Measurements from ENCODE around the gene EFNB2. TPM values are rescaled to one million over a fixed set of nuclear protein-coding genes. Genes with fewer than 3 reads are reported as not detected.

Gene EFNB2
- total RNA-seq, 8 experiments from 2014 or later, result 0.77 to 43.6 (median 21.9) TPM

GRCh38 chr13:106500445-106500844 lies 35.0 kb downstream of the EFNB2 start:
- Histone ChIP-seq H3K4me3 (no peak overlapping the region), H3K27ac (no peak overlapping the region), H3K4me1 (replicated peaks in 1 of 2) (peaks cover 27 to 57% of the 10 kb centered on the region in 2 donors)
- ATAC-seq (replicated peaks in 6 of 8), result no peak
- in situ Hi-C loops (cut with MboI; ENCODE audit: low pct_unique_long_range_greater_than_20kb in 2 of 9, low sequenced_read_pairs in 9 of 9, unreplicated experiment in 9 of 9), result no loop called here
- WGBS, 10 experiments, result 66 to 100% (median 90%) methylated on average over 2 to 6 of the region's 6 CpGs; no CpG with 5 or more reads in 1 of the 10 experiments

- in situ Hi-C loops (cut with MboI; ENCODE audit: low pct_unique_long_range_greater_than_20kb in 2 of 9, low sequenced_read_pairs in 9 of 9, unreplicated experiment in 9 of 9), result no loop called here
- Histone ChIP-seq H3K4me3 (no peak overlapping the region), H3K4me1 (replicated peaks in 1 of 2) (peaks cover 27 to 52% of the 10 kb centered on the region in 2 donors), H3K27ac (no peak overlapping the region)
- no peak for ATAC-seq (replicated peaks in 6 of 8)
- WGBS, 10 experiments, result 75 to 100% (median 85%) methylated on average over 1 to 4 of the region's 4 CpGs; no CpG with 5 or more reads in 2 of the 10 experiments
Observed at GRCh38 chr13:106499896-106500295, 35.6 kb downstream of the EFNB2 start.

- Histone ChIP-seq H3K4me1 (replicated peaks in 1 of 2) (peaks cover 22 to 47% of the 10 kb centered on the region in 2 donors), H3K27ac (no peak overlapping the region), H3K4me3 (no peak overlapping the region)
- WGBS, 10 experiments, result 20 to 88% (median 79%) methylated on average over 1 to 2 of the region's 2 CpGs; no CpG with 5 or more reads in 2 of the 10 experiments
- no peak for ATAC-seq (replicated peaks in 6 of 8)
- in situ Hi-C loops (cut with MboI; ENCODE audit: low pct_unique_long_range_greater_than_20kb in 2 of 9, low sequenced_read_pairs in 9 of 9, unreplicated experiment in 9 of 9), result no loop called here
Observed at GRCh38 chr13:106499113-106499512, 36.3 kb downstream of the EFNB2 start.

DNA sequence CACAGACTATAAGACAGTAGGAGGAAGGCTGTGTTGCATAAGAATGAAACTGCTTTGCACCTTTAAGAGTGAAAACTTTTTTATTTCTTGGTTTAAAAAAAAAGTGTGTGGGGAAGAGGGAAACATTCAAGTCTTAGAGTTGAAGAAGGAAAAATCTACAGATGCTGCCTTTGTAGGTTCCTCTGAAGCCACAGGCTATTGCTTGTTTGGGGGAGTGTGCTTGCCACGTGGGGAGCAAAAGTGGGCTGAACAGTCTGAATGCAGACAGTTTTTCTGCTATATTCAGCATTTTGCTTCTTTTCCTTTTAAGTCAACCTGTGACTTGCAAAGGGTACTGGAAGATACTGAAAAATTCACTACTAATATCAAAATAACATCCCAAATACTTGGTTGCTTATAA lies 36.9 kb downstream of the EFNB2 start:
- 0 to 71% (median 26%) methylated on average over 1 of the region's 1 CpG; no CpG with 5 or more reads in 4 of the 10 experiments for WGBS, 10 experiments
- Histone ChIP-seq H3K4me1 (replicated peaks in 1 of 2) (peaks cover 20 to 47% of the 10 kb centered on the region in 2 donors), H3K4me3 (no peak overlapping the region), H3K27ac (no peak overlapping the region)
- peak in 1 of 8 experiments; percentile 26 for ATAC-seq (replicated peaks in 6 of 8)
- in situ Hi-C loops (cut with MboI; ENCODE audit: low pct_unique_long_range_greater_than_20kb in 2 of 9, low sequenced_read_pairs in 9 of 9, unreplicated experiment in 9 of 9), result no loop called here

DNA sequence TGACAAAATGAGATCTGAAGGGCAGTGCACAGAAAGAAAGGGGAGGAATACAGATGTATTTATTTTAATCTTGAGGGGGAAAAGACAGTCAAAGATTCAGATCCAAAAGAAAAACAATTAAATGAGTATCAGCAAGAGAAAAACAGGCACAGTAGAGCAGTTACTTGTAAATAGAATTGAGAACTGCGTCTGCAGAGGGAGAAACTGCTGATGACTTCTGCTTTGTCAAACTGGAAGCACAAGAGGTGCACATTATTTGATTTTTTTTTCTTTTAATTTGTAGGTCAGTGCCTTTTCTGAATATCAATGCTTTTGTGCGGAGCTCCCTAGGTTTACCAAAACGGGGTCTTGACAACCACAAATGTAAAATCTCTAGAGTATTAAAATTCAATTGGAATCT lies 37.3 kb downstream of the EFNB2 start:
- in situ Hi-C loops (cut with MboI; ENCODE audit: low pct_unique_long_range_greater_than_20kb in 2 of 9, low sequenced_read_pairs in 9 of 9, unreplicated experiment in 9 of 9), result no loop called here
- Histone ChIP-seq H3K4me1 (replicated peaks in 1 of 2) (peaks cover 17 to 42% of the 10 kb centered on the region in 2 donors), H3K4me3 (no peak overlapping the region), H3K27ac (no peak overlapping the region)
- ATAC-seq (replicated peaks in 6 of 8), result peak in 2 of 8 experiments; percentile 28 to 40
- WGBS, 10 experiments, result 10 to 73% (median 45%) methylated on average over 1 to 3 of the region's 3 CpGs; no CpG with 5 or more reads in 1 of the 10 experiments

GRCh38 chr13:106497079-106497478 lies 38.4 kb downstream of the EFNB2 start:
- 33 to 100% (median 68%) methylated on average over 1 of the region's 1 CpG; no CpG with 5 or more reads in 4 of the 10 experiments for WGBS, 10 experiments
- Histone ChIP-seq H3K4me1 (replicated peaks in 1 of 2) (peaks cover 17 to 43% of the 10 kb centered on the region in 2 donors), H3K27ac (no peak overlapping the region), H3K4me3 (no peak overlapping the region)
- ATAC-seq (replicated peaks in 6 of 8), result no peak
- in situ Hi-C loops (cut with MboI; ENCODE audit: low pct_unique_long_range_greater_than_20kb in 2 of 9, low sequenced_read_pairs in 9 of 9, unreplicated experiment in 9 of 9), result no loop called here

DNA sequence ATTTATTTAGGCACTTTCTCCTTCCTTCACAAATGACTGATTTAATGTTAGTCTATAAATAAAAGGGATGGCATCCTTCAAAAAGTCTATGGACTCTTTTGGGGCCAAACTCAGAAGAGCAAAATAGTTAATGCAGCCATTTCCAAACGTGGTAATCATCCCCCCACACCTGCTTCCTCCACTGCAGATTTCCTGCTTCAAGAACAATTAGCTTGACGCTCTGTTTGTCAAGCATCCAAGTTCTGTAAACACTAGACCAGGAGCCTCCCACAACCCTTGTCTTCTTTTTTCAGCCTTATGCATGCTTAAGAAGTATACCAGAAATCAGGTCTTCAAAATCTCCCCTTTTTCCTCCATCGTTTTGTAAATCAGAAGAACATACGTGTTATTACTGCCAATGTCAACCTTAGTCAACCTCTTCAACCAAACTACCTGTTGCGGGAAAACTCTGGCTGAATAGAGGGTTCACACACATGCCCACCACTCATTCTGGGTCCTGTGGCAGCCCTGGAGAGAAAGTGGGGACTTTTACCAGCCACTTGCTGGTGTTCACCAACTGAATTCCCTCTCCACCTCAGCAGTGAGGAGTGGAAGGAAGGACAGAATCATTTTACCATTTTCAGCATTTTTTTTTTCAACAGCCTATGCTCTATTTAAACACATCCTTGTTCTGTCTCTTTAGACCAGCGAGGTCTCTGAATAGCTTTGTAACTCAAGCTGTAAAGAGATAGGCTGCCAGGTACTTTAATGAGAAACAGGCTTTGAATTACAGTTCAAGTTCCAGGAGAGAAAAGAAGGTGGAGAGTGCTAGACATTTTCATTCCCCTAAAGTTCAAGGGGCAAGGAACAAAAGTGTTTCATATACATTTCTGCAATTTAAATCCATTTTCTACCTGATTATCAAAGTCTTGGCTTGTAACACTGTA lies 39.1 kb downstream of the EFNB2 start:
- in situ Hi-C loops (cut with MboI; ENCODE audit: low pct_unique_long_range_greater_than_20kb in 2 of 9, low sequenced_read_pairs in 9 of 9, unreplicated experiment in 9 of 9), result no loop called here
- WGBS, 10 experiments, result 51 to 100% (median 76%) methylated on average over 1 to 6 of the region's 6 CpGs
- Histone ChIP-seq H3K27ac (no peak overlapping the region), H3K4me1 (replicated peaks in 1 of 2) (peaks cover 17 to 51% of the 10 kb centered on the region in 2 donors), H3K4me3 (no peak overlapping the region)
- ATAC-seq (replicated peaks in 6 of 8), result no peak

DNA sequence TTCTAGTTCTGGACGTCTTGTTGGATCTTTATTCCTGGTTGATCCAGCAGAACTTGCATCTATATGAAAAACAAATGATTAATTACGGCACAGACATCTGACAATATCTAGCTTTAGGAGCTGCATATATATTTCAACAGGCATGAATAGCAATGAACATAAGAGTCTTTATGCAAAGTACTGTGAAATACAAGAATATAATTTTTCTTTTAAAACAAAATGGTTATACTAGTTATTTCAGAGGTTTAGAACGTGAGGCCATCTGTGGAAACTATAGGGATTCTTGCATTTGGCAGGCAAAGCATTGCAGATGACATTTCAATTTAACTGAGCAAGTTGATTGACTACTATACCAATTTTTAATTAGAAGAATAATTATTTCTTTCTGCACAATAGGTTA lies 40.5 kb downstream of the EFNB2 start:
- H3K4me1 ChIP-seq (replicated peaks in 1 of 2), result peaks cover 17 to 56% of the 10 kb centered on the region in 2 donors
- no peak overlapping the region for H3K27ac ChIP-seq
- no peak for ATAC-seq (replicated peaks in 6 of 8)
- in situ Hi-C loops (cut with MboI; ENCODE audit: low pct_unique_long_range_greater_than_20kb in 2 of 9, low sequenced_read_pairs in 9 of 9, unreplicated experiment in 9 of 9), result no loop called here
- H3K4me3 ChIP-seq, result no peak overlapping the region
- WGBS, 10 experiments, result 51 to 100% (median 91%) methylated on average over 1 to 3 of the region's 3 CpGs; no CpG with 5 or more reads in 2 of the 10 experiments

DNA sequence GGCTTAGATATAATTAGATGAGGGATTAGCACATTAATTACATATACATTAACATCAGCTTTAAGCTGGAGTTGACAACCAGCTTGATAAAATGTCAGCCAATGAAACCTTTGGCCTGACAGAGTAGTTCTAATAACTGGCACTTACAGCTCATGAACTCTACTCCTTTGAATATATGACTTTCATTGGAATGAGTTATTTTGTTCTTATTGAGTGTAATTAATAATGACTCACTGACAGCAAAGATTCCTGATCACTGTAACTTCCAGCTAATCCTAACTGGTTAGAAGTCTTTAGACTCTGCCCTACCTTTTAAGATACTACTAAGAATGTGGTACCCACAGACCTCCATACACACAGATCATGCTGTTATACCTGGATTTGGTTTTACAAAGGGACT lies 41.0 kb downstream of the EFNB2 start:
- in situ Hi-C loops (cut with MboI; ENCODE audit: low pct_unique_long_range_greater_than_20kb in 2 of 9, low sequenced_read_pairs in 9 of 9, unreplicated experiment in 9 of 9), result no loop called here
- Histone ChIP-seq H3K4me3 (no peak overlapping the region), H3K4me1 (replicated peaks in 1 of 2) (peaks cover 17 to 54% of the 10 kb centered on the region in 2 donors), H3K27ac (no peak overlapping the region)
- no peak for ATAC-seq (replicated peaks in 6 of 8)

DNA sequence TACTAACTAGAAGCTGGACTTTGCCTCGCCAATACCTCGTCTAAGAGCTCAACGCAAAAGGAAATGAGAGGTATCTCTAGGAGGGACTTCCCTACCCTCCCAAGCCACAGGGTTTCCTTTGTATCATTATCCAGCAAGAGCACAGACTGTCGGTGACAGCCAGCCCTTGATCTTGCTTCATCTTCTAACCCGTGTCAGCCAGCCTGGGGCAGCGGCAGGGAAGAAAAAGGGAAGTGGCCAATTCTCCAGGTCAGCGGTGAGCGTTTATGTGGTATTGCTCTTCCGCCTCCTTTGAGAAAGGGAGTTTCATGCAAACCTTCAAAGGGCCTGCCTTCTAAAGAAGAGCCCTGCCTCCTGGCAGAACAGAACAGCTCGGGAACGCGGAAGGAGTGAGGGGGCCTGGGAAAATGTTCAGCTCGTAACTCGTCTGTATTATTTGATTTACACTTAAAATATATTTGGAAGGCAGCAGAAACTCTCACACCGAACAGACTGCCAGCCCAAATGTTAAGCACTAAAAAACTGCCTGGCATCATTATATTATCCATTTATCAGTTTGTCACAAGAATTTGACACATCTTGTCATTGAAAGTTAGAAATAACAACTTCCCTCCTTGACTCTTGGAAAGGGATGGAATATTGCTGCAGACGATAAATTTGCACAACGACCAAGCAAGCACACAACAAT lies 41.8 kb downstream of the EFNB2 start:
- H3K27ac ChIP-seq, result no peak overlapping the region
- H3K4me1 ChIP-seq (replicated peaks in 1 of 2), result peaks cover 16 to 46% of the 10 kb centered on the region in 2 donors
- no peak overlapping the region for H3K4me3 ChIP-seq
- 60 to 95% (median 88%) methylated on average over 1 to 16 of the region's 17 CpGs for WGBS, 10 experiments
- no peak for ATAC-seq (replicated peaks in 6 of 8)
- in situ Hi-C loops (cut with MboI; ENCODE audit: low pct_unique_long_range_greater_than_20kb in 2 of 9, low sequenced_read_pairs in 9 of 9, unreplicated experiment in 9 of 9), result no loop called here

GRCh38 chr13:106492588-106493475 lies 42.6 kb downstream of the EFNB2 start:
- in situ Hi-C loops (cut with MboI; ENCODE audit: low pct_unique_long_range_greater_than_20kb in 2 of 9, low sequenced_read_pairs in 9 of 9, unreplicated experiment in 9 of 9), result no loop called here
- Histone ChIP-seq H3K27ac (no peak overlapping the region), H3K4me1 (replicated peaks in 1 of 2) (peaks cover 8 to 37% of the 10 kb centered on the region in 2 donors), H3K4me3 (no peak overlapping the region)
- ATAC-seq (replicated peaks in 6 of 8), result no peak
- WGBS, 10 experiments, result 40 to 97% (median 96%) methylated on average over 1 to 25 of the region's 54 CpGs; no CpG with 5 or more reads in 2 of the 10 experiments

- peak in 3 of 8 experiments; percentile 40 to 72 (median 53) for ATAC-seq (replicated peaks in 6 of 8)
- peaks cover 4 to 32% of the 10 kb centered on the region in 2 donors for H3K4me1 ChIP-seq (replicated peaks in 1 of 2)
- H3K4me3 ChIP-seq, result no peak overlapping the region
- 62 to 100% (median 85%) methylated on average over 1 to 12 of the region's 14 CpGs for WGBS, 10 experiments
- in situ Hi-C loops (cut with MboI; ENCODE audit: low pct_unique_long_range_greater_than_20kb in 2 of 9, low sequenced_read_pairs in 9 of 9, unreplicated experiment in 9 of 9), result no loop called here
- no peak overlapping the region for H3K27ac ChIP-seq
Observed at GRCh38 chr13:106491928-106492587, 43.4 kb downstream of the EFNB2 start.
